Measurements from ENCODE around the gene DBF4. TPM values are rescaled to one million over a fixed set of nuclear protein-coding genes. Genes with fewer than 3 reads are reported as not detected.

Gene DBF4, protein sequence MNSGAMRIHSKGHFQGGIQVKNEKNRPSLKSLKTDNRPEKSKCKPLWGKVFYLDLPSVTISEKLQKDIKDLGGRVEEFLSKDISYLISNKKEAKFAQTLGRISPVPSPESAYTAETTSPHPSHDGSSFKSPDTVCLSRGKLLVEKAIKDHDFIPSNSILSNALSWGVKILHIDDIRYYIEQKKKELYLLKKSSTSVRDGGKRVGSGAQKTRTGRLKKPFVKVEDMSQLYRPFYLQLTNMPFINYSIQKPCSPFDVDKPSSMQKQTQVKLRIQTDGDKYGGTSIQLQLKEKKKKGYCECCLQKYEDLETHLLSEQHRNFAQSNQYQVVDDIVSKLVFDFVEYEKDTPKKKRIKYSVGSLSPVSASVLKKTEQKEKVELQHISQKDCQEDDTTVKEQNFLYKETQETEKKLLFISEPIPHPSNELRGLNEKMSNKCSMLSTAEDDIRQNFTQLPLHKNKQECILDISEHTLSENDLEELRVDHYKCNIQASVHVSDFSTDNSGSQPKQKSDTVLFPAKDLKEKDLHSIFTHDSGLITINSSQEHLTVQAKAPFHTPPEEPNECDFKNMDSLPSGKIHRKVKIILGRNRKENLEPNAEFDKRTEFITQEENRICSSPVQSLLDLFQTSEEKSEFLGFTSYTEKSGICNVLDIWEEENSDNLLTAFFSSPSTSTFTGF
- 14.8 TPM for total RNA-seq

GRCh38 chr7:87876040-87876868 is at the start of gene DBF4, which contains the start of gene SLC25A40:
Gene DBF4, plus strand, starts transcription at chr7:87876493. Its CDS starts 240 bp downstream, at chr7:87876733.
Gene SLC25A40, minus strand, starts transcription at chr7:87876360. Its CDS starts 17,633 bp downstream, at chr7:87858727.

GRCh38 chr7:87933953-87934698 is 57.8 kb downstream of the DBF4 start, which contains the start of gene ADAM22:
Gene ADAM22, plus strand, starts transcription at chr7:87934251. Its CDS starts 215 bp downstream, at chr7:87934466.

Other genes starting within 250 kb of the DBF4 start
- 90.2 TPM for gene RUNDC3B, start 248.1 kb upstream of the DBF4 start, total RNA-seq
- 27.2 TPM for gene SLC25A40, start 133 bp upstream of the DBF4 start, total RNA-seq
- gene ADAM22, start 57.8 kb downstream of the DBF4 start, total RNA-seq: 103 TPM